ENCODE results near the gene CDK10.

GRCh38 chr16:89701425-89702406, 15.2 kb downstream of the CDK10 start, which contains the start of gene SPATA2L:
- TF ChIP-seq, protein P1, sequence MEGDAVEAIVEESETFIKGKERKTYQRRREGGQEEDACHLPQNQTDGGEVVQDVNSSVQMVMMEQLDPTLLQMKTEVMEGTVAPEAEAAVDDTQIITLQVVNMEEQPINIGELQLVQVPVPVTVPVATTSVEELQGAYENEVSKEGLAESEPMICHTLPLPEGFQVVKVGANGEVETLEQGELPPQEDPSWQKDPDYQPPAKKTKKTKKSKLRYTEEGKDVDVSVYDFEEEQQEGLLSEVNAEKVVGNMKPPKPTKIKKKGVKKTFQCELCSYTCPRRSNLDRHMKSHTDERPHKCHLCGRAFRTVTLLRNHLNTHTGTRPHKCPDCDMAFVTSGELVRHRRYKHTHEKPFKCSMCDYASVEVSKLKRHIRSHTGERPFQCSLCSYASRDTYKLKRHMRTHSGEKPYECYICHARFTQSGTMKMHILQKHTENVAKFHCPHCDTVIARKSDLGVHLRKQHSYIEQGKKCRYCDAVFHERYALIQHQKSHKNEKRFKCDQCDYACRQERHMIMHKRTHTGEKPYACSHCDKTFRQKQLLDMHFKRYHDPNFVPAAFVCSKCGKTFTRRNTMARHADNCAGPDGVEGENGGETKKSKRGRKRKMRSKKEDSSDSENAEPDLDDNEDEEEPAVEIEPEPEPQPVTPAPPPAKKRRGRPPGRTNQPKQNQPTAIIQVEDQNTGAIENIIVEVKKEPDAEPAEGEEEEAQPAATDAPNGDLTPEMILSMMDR (conservative IDR thresholded peaks at IDR 0.05), result no peak
- no peak for TF ChIP-seq EZH2 (IDR thresholded peaks at IDR 0.05; ENCODE audit: low read depth)

Measured in PC-9 (cell line).